Aorta (tissue), 5 donors: ENCODE results near the gene FGF8. TPM values are rescaled to one million over a fixed set of nuclear protein-coding genes. Genes with fewer than 3 reads are reported as not detected.

Experiments
- ATAC-seq: fragments of 200-7000 bp; cut with Tn5 transposase; one replicate; pipeline ENCODE4 v1.9.1; 2022; ENCODE audit warnings: moderate library complexity; ENCODE audit not compliant: low FRiP score
- DNase-seq, 2 donors: peaks; one replicate each; pipeline ENCODE4 v3.0.0-alpha.2; 2020
- H3K27ac ChIP-seq, 2 donors: one replicate each; pipeline ENCODE4 v1.5.1; 2013; ENCODE audit warnings: low read length in 2 of 2, mild to moderate bottlenecking in 2 of 2, moderate library complexity in 2 of 2, control low read depth in 1 of 2, inconsistent platforms in 1 of 2, low read depth in 1 of 2
- H3K27me3 ChIP-seq, 2 donors: one replicate each; pipeline ENCODE4 v1.6.1; 2013; ENCODE audit warnings: control low read depth in 1 of 2, low read length in 1 of 2, mild to moderate bottlenecking in 1 of 2, moderate library complexity in 1 of 2; ENCODE audit not compliant: insufficient read depth in 2 of 2, control insufficient read depth in 1 of 2
- H3K36me3 ChIP-seq, 2 donors: one replicate each; pipeline ENCODE4 v1.6.1; 2013; ENCODE audit warnings: control low read depth in 1 of 2, low read length in 1 of 2, mild to moderate bottlenecking in 1 of 2; ENCODE audit not compliant: insufficient read depth in 2 of 2, control insufficient read depth in 1 of 2
- H3K4me1 ChIP-seq, 2 donors: one replicate each; pipeline ENCODE4 v1.6.1; 2013; ENCODE audit warnings: low read length in 2 of 2, control low read depth in 1 of 2, mild to moderate bottlenecking in 1 of 2, moderate library complexity in 1 of 2; ENCODE audit not compliant: insufficient read depth in 2 of 2, control insufficient read depth in 1 of 2
- H3K4me3 ChIP-seq, 2 donors: one replicate each; pipeline ENCODE4 v1.5.1; 2013; ENCODE audit warnings: low read length in 2 of 2, control low read depth in 1 of 2, mild to moderate bottlenecking in 1 of 2
- H3K9me3 ChIP-seq: one replicate; pipeline ENCODE4 v1.6.1; 2013; ENCODE audit warnings: mild to moderate bottlenecking, low read length; ENCODE audit not compliant: control insufficient read depth
- WGBS, 2 donors: extraction: QIAGEN DNeasy Blood & Tissue Kit; methylation state at CpG; one replicate each; pipeline ENCODE4 v1.1.7; 2013; 5-methylcytosine and 5-hydroxymethylcytosine counted together
- intact Hi-C, 2 donors: fragments of 100-400 bp; cut with DNase I; formaldehyde crosslinking; loops; one replicate each; pipeline versions ENCODE4 v1.14.2 to v1.15.0; 2022
- polyA plus RNA-seq, 2 donors: library from polyadenylated mRNA; stranded (reverse); fragments of 200-250 nt; gene quantifications; one replicate each; pipeline ENCODE4 v1.2.3, GENCODE V29; 2013
- total RNA-seq, 2 donors: library from RNA; stranded (reverse); fragmentation: NEBNext Ultra II Directional; extraction: Animal tissue kit (Norgen Biotek cat#: 25700); gene quantifications; one replicate each; pipeline ENCODE4 v1.2.1, GENCODE V29; 2021
- donor health status: healthy with polysubstance abuse.
- donor health status: Bipolar disorder and iron deficiency.
- donor health status: DM: no; HTN: no; CAD: no.
- donor health status: DM: no; HTN: no; CAD: no.
- donor health status: DM: yes; HTN: yes; CAD: no.

FGF8 gene
- total and polyA plus RNA-seq, 4 donors = not detected

- Histone ChIP-seq H3K27ac (no peak overlapping the region), H3K27me3 (no peaks in the 10 kb centered on the region), H3K36me3 (no peaks in the 10 kb centered on the region), H3K4me3 (no peak overlapping the region), H3K4me1 (no peaks in the 10 kb centered on the region), H3K9me3 (no peaks in the 10 kb centered on the region)
- no peak for DNase-seq
- ATAC-seq = no peak
- intact Hi-C loops = no loop called here
- WGBS, 2 donors = 60 to 67% methylated on average over 2 of the region's 2 CpGs
Measured at GRCh38 chr10:101726115-101726387, 49.9 kb downstream of the FGF8 start.

GRCh38 chr10:101725296-101726114, 50.4 kb downstream of the FGF8 start:
- Histone ChIP-seq H3K4me3 (no peak overlapping the region), H3K4me1 (no peaks in the 10 kb centered on the region), H3K27ac (no peak overlapping the region), H3K36me3 (no peaks in the 10 kb centered on the region), H3K9me3 (no peaks in the 10 kb centered on the region), H3K27me3 (no peaks in the 10 kb centered on the region)
- 67 to 69% methylated on average over 8 of the region's 8 CpGs for WGBS, 2 donors
- no peak for DNase-seq
- intact Hi-C loops = no loop called here
- no peak for ATAC-seq

GRCh38 chr10:101724446-101724845, 51.5 kb downstream of the FGF8 start:
- no peak overlapping the region for H3K4me3 ChIP-seq
- ATAC-seq = no peak
- no peaks in the 10 kb centered on the region for H3K4me1 ChIP-seq
- no peaks in the 10 kb centered on the region for H3K27me3 ChIP-seq
- no peak for DNase-seq
- H3K9me3 ChIP-seq = no peaks in the 10 kb centered on the region
- H3K27ac ChIP-seq = no peak overlapping the region
- WGBS, 2 donors = 85 to 87% methylated on average over 2 of the region's 2 CpGs
- no peaks in the 10 kb centered on the region for H3K36me3 ChIP-seq
- intact Hi-C loops = no loop called here

GRCh38 chr10:101723176-101723575, 52.7 kb downstream of the FGF8 start:
- ATAC-seq (no peak), DNase-seq (no peak)
- intact Hi-C loops = no loop called here
- Histone ChIP-seq H3K4me3 (no peak overlapping the region), H3K27ac (no peak overlapping the region), H3K27me3 (no peaks in the 10 kb centered on the region), H3K36me3 (no peaks in the 10 kb centered on the region), H3K9me3 (no peaks in the 10 kb centered on the region), H3K4me1 (no peaks in the 10 kb centered on the region)
- 90 to 95% methylated on average over 3 of the region's 3 CpGs for WGBS, 2 donors

- Histone ChIP-seq H3K27me3 (no peaks in the 10 kb centered on the region), H3K36me3 (no peaks in the 10 kb centered on the region), H3K4me1 (no peaks in the 10 kb centered on the region), H3K27ac (no peak overlapping the region), H3K9me3 (no peaks in the 10 kb centered on the region), H3K4me3 (no peak overlapping the region)
- intact Hi-C loops = no loop called here
- 82% methylated on average over 2 of the region's 2 CpGs for WGBS, 2 donors
- ATAC-seq (no peak), DNase-seq (no peak)
Measured at GRCh38 chr10:101721806-101722205, 54.1 kb downstream of the FGF8 start.

GRCh38 chr10:101720606-101721230, 55.2 kb downstream of the FGF8 start:
- Histone ChIP-seq H3K36me3 (no peaks in the 10 kb centered on the region), H3K4me1 (no peaks in the 10 kb centered on the region), H3K9me3 (no peaks in the 10 kb centered on the region), H3K27me3 (no peaks in the 10 kb centered on the region), H3K27ac (no peak overlapping the region), H3K4me3 (no peak overlapping the region)
- ATAC-seq (no peak), DNase-seq (no peak)
- intact Hi-C loops = no loop called here
- 83% methylated on average over 6 of the region's 6 CpGs for WGBS, 2 donors

Other genes starting within 250 kb of the FGF8 start
- gene POLL, start 187.9 kb downstream of the FGF8 start, total RNA-seq = 10 to 100 TPM; 16.9 to 31.5 TPM
- 10 to 100 TPM; 13.3 to 53.8 TPM for gene POLL, start 187.9 kb downstream of the FGF8 start, polyA plus RNA-seq
- 1 to 10 TPM; 5.5 to 9.8 TPM for gene DPCD, start 187.8 kb downstream of the FGF8 start, total RNA-seq
- 10 to 100 TPM; 11.9 to 27.6 TPM for gene DPCD, start 187.8 kb downstream of the FGF8 start, polyA plus RNA-seq
- gene FBXW4, start 80.9 kb downstream of the FGF8 start, total RNA-seq = 10 to 100 TPM; 71.2 to 74.8 TPM
- 10 to 100 TPM; 65.2 to 99.9 TPM for gene FBXW4, start 80.9 kb downstream of the FGF8 start, polyA plus RNA-seq
- 10 to 100 TPM; 12.7 to 19.8 TPM for gene NPM3, start 7.3 kb upstream of the FGF8 start, total RNA-seq
- gene NPM3, start 7.3 kb upstream of the FGF8 start, polyA plus RNA-seq = 10 to 100 TPM; 18.5 to 22.3 TPM
- gene OGA, start 42.3 kb upstream of the FGF8 start, total RNA-seq = 100 to 1,000 TPM; 126 to 171 TPM
- gene OGA, start 42.3 kb upstream of the FGF8 start, polyA plus RNA-seq = 10 to 100 TPM; 38.7 to 97.4 TPM
- gene KCNIP2, start 67.7 kb upstream of the FGF8 start, total RNA-seq = 1 to 10 TPM; 3.9 to 9.0 TPM
- gene KCNIP2, start 67.7 kb upstream of the FGF8 start, polyA plus RNA-seq = 1 to 10 TPM in 1 of 2 donors, not detected in 1; 4.3 TPM